ENCODE data around the gene P3H4. TPM values are rescaled to one million over a fixed set of nuclear protein-coding genes. Genes with fewer than 3 reads are reported as not detected.

P3H4 gene
- 109 TPM for polyA plus RNA-seq (2012; ENCODE audit: insufficient read length, low read depth)

GRCh38 chr17:41811549-41812380 lies at the start of gene P3H4:
Gene P3H4 (minus strand): TSS chr17:41811949. CDS start chr17:41811915, 34 bp downstream.
- TF ChIP-seq FOXP2 (optimal IDR thresholded peaks at IDR 0.05; ENCODE audit: borderline replicate concordance, extremely low read depth, extremely low read length, insufficient read depth) (peak; percentile 7), TAF1 (IDR thresholded peaks at IDR 0.05; ENCODE audit: borderline replicate concordance, insufficient read depth, low read length) (no peak), REST (IDR thresholded peaks at IDR 0.05; ENCODE audit: insufficient read depth in 1 of 2, low read depth in 2 of 2, low read length in 2 of 2) (0 out of 4 replicates have a peak, but pooled peaks of 1 of the 2 experiments have one; percentile 21), POLR2AphosphoS5 (IDR thresholded peaks at IDR 0.05; ENCODE audit: low read depth, low read length) (peak; percentile 76), SIN3A (IDR thresholded peaks at IDR 0.05; ENCODE audit: borderline replicate concordance, insufficient read depth, low read length) (no peak)

GRCh38 chr17:41860254-41860931 lies 48.6 kb upstream of the P3H4 start:
- no peak for TF ChIP-seq FOXP2 (optimal IDR thresholded peaks at IDR 0.05; ENCODE audit: borderline replicate concordance, extremely low read depth, extremely low read length, insufficient read depth)
- no peak for TF ChIP-seq TAF1 (IDR thresholded peaks at IDR 0.05; ENCODE audit: borderline replicate concordance, insufficient read depth, low read length)
- TF ChIP-seq REST (IDR thresholded peaks at IDR 0.05; ENCODE audit: insufficient read depth in 1 of 2, low read depth in 2 of 2, low read length in 2 of 2), result no peak
- TF ChIP-seq POLR2AphosphoS5 (IDR thresholded peaks at IDR 0.05; ENCODE audit: low read depth, low read length), result no peak

- TF ChIP-seq REST (IDR thresholded peaks at IDR 0.05; ENCODE audit: insufficient read depth in 1 of 2, low read depth in 2 of 2, low read length in 2 of 2), result no peak
- TF ChIP-seq POLR2AphosphoS5 (IDR thresholded peaks at IDR 0.05; ENCODE audit: low read depth, low read length), result no peak
- TF ChIP-seq FOXP2 (optimal IDR thresholded peaks at IDR 0.05; ENCODE audit: borderline replicate concordance, extremely low read depth, extremely low read length, insufficient read depth), result no peak
- TF ChIP-seq SIN3A (IDR thresholded peaks at IDR 0.05; ENCODE audit: borderline replicate concordance, insufficient read depth, low read length), result no peak
- TF ChIP-seq TAF1 (IDR thresholded peaks at IDR 0.05; ENCODE audit: borderline replicate concordance, insufficient read depth, low read length), result no peak
These were observed 37.7 kb upstream of the P3H4 start for GRCh38 chr17:41849251-41849990.

- TF ChIP-seq POLR2AphosphoS5 (IDR thresholded peaks at IDR 0.05; ENCODE audit: low read depth, low read length), result no peak
- TF ChIP-seq TAF1 (IDR thresholded peaks at IDR 0.05; ENCODE audit: borderline replicate concordance, insufficient read depth, low read length), result no peak
- TF ChIP-seq SIN3A (IDR thresholded peaks at IDR 0.05; ENCODE audit: borderline replicate concordance, insufficient read depth, low read length), result no peak
- no peak for TF ChIP-seq FOXP2 (optimal IDR thresholded peaks at IDR 0.05; ENCODE audit: borderline replicate concordance, extremely low read depth, extremely low read length, insufficient read depth)
- TF ChIP-seq REST (IDR thresholded peaks at IDR 0.05; ENCODE audit: insufficient read depth in 1 of 2, low read depth in 2 of 2, low read length in 2 of 2), result no peak
These were observed 37.0 kb upstream of the P3H4 start for GRCh38 chr17:41848788-41849187.
